Stomach (tissue), 9 donors: ENCODE results near the gene UMAD1. TPM values are rescaled to one million over a fixed set of nuclear protein-coding genes. Genes with fewer than 3 reads are reported as not detected.

ENCODE experiments used
- DNase-seq, 2 donors: peaks; one replicate each; pipeline versions ENCODE4 v3.0.0 to v3.0.0-alpha.2; 2013 to 2019
- H3K27ac ChIP-seq, 5 donors: fragments of 200-600 bp in 4 of 5; sonication (generic) in 4 of 5; one replicate each; pipeline ENCODE4 v1.5.1; 2013 to 2019; ENCODE audit warnings: mild to moderate bottlenecking in 1 of 5, moderate library complexity in 1 of 5
- H3K27me3 ChIP-seq, 3 donors: fragments of 200-600 bp; sonication (generic); one replicate each; pipeline ENCODE4 v1.5.1; 2017 to 2019; ENCODE audit warnings: mixed run types in 1 of 3
- H3K36me3 ChIP-seq, 4 donors: fragments of 200-600 bp; sonication (generic); 1 replicate in 3 of 4; 2 replicates in 1 of 4; pipeline ENCODE4 v1.5.1; 2016 to 2019
- H3K4me1 ChIP-seq, 4 donors: fragments of 200-600 bp; sonication (generic); one replicate each; pipeline ENCODE4 v1.5.1; 2016 to 2019
- H3K4me3 ChIP-seq, 4 donors: fragments of 200-600 bp; sonication (generic) in 3 of 4; one replicate each; pipeline ENCODE4 v1.5.1; 2016 to 2019; ENCODE audit warnings: mild to moderate bottlenecking in 1 of 4
- H3K9me3 ChIP-seq, 4 donors: fragments of 200-600 bp; sonication (generic); one replicate each; pipeline ENCODE4 v1.5.1; 2016 to 2019
- EP300 ChIP-seq: sonication (generic); formaldehyde crosslinking; IDR thresholded peaks from one replicate; pipeline ENCODE4 v1.6.1; 2017; ENCODE audit warnings: antibody characterized with exemption
- POLR2A ChIP-seq, 4 donors: fragments of 450-650 bp; IDR thresholded peaks; one replicate each; pipeline ENCODE4 v1.6.1; 2016; ENCODE audit warnings: antibody characterized with exemption in 4 of 4, control low read depth in 2 of 4, mild to moderate bottlenecking in 1 of 4, moderate library complexity in 1 of 4
- POLR2AphosphoS5 ChIP-seq, 3 donors: sonication (generic); formaldehyde crosslinking; IDR thresholded peaks; one replicate each; pipeline ENCODE4 v1.6.1; 2016; ENCODE audit warnings: antibody characterized with exemption in 3 of 3
- intact Hi-C: fragments of 100-400 bp; cut with DNase I; formaldehyde crosslinking; loops from one replicate; pipeline ENCODE4 v1.15.1; 2023; ENCODE audit warnings: low total_unique reads
- polyA plus RNA-seq, 3 donors: library from polyadenylated mRNA; stranded (reverse); fragments of 200-250 nt; gene quantifications; one replicate each; pipeline ENCODE4 v1.2.3, GENCODE V29; 2013
- small RNA-seq, 4 donors: library from RNA; depleted of rRNA; stranded (forward); fragments of <200 nt; gene quantifications; one replicate each; pipeline ENCODE3, GENCODE V24; 2016
- total RNA-seq, 5 donors: library from RNA; depleted of rRNA; stranded (reverse); fragments of >200 nt; gene quantifications; one replicate each; pipeline versions ENCODE4 v1.1.0 to v1.2.3, GENCODE V29; 2014 to 2016
- TF ChIP-seq, protein P1 (sequence below), 7 experiments: fragments of 450-650 bp in 4 of 7; fragments of 200-600 bp in 3 of 7; sonication (generic) in 3 of 7; IDR thresholded peaks; one replicate each; pipeline ENCODE4 v1.5.1; 2016 to 2019; ENCODE audit warnings: antibody characterized with exemption in 7 of 7, control low read depth in 2 of 7, mild to moderate bottlenecking in 1 of 7
- donor health status: healthy with polysubstance abuse.
- donor health status: Bipolar disorder and iron deficiency.
- donor health status: healthy.

The UMAD1 gene
- total and polyA plus RNA-seq, 8 donors, result 7.8 to 175 (median 30.1) TPM

DNA sequence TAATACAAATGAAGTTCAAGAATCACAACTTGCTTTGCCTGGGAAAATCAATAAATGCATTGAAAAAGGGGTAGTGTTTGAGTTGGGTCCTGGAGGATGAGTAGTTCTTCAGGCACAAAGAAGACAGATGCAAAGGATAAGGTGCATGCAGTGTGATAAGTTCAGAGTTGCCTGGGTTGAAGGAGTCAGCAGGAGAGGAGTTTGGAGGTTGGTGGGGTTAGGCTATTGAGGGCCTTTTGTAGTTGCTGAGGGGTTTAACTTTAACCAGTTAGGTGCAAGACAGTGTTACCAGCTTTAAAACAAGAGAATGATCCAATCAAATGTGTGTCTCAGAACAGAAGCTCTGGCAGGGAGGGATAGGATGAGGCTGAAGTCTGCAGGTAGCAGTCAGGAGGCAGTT, 283.8 kb downstream of the UMAD1 start:
- Histone ChIP-seq H3K27me3 (no peaks in the 10 kb centered on the region), H3K4me1 (peaks cover 0 to 37% (median 22%) of the 10 kb centered on the region in 4 donors), H3K27ac (no peak overlapping the region), H3K36me3 (no peaks in the 10 kb centered on the region), H3K9me3 (no peaks in the 10 kb centered on the region), H3K4me3 (no peak overlapping the region)
- intact Hi-C loops, result no loop called here
- DNase-seq, result no peak
- TF ChIP-seq POLR2A (IDR thresholded peaks at IDR 0.05) (no peak), POLR2AphosphoS5 (IDR thresholded peaks at IDR 0.05) (no peak), EP300 (no peak)
- TF ChIP-seq, protein P1, sequence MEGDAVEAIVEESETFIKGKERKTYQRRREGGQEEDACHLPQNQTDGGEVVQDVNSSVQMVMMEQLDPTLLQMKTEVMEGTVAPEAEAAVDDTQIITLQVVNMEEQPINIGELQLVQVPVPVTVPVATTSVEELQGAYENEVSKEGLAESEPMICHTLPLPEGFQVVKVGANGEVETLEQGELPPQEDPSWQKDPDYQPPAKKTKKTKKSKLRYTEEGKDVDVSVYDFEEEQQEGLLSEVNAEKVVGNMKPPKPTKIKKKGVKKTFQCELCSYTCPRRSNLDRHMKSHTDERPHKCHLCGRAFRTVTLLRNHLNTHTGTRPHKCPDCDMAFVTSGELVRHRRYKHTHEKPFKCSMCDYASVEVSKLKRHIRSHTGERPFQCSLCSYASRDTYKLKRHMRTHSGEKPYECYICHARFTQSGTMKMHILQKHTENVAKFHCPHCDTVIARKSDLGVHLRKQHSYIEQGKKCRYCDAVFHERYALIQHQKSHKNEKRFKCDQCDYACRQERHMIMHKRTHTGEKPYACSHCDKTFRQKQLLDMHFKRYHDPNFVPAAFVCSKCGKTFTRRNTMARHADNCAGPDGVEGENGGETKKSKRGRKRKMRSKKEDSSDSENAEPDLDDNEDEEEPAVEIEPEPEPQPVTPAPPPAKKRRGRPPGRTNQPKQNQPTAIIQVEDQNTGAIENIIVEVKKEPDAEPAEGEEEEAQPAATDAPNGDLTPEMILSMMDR (IDR thresholded peaks at IDR 0.05), result no peak

Small RNA genes within 50 kb of the gene (small RNA-seq; reads per million reads assigned to genes)
- gene RNU6-534P, result 0 reads per million in 4 donors

Other genes with a start within 250 kb of the UMAD1 start
- gene COL28A1, start 104.9 kb upstream of the UMAD1 start, total RNA-seq, result 10 to 100 TPM in 2 of 5 donors, 1 to 10 TPM in 2, under 1 TPM in 1; 0.58 to 39.7 (median 5.7) TPM
- gene COL28A1, start 104.9 kb upstream of the UMAD1 start, polyA plus RNA-seq, result 1 to 10 TPM; 1.7 to 4.0 (median 2.5) TPM
- gene MIOS, start 73.9 kb upstream of the UMAD1 start, total RNA-seq, result 10 to 100 TPM; 10.7 to 82.9 (median 62.4) TPM
- gene MIOS, start 73.9 kb upstream of the UMAD1 start, polyA plus RNA-seq, result 10 to 100 TPM; 16.3 to 21.8 (median 17.0) TPM
- gene RPA3, start 77.9 kb downstream of the UMAD1 start, total RNA-seq, result 10 to 100 TPM in 3 of 5 donors, 1 to 10 TPM in 1, not detected in 1; 6.7 to 44.9 (median 20.8) TPM
- 10 to 100 TPM; 28.7 to 39.1 (median 33.0) TPM for gene RPA3, start 77.9 kb downstream of the UMAD1 start, polyA plus RNA-seq